ENCODE results near the gene SMPD4. TPM values are rescaled to one million over a fixed set of nuclear protein-coding genes. Genes with fewer than 3 reads are reported as not detected.
"Not testable (repeated sequence)": the region's sequence is repeated elsewhere in the genome, so short reads cannot be mapped to it uniquely, and the experiment has no call there.

SMPD4 gene
- polyA plus RNA-seq, 2 of the 4 experiments (the other 2 are of a cell fraction) = 43.3 to 53.3 TPM

GRCh38 chr2:130162968-130163367 lies 18.4 kb downstream of the SMPD4 start:
- no peak for ATAC-seq
- 97% methylated on average over 6 of the region's 9 CpGs for WGBS (ENCODE audit: missing lambda C conversion rate)
- no peak overlapping the region for H3K27ac ChIP-seq
- POLR2A ChIA-PET = no interaction called here
- no peaks in the 10 kb centered on the region for H3K9me3 ChIP-seq
- no peak for FAIRE-seq
- no peaks in the 10 kb centered on the region for H3K4me1 ChIP-seq
- no peak for TF ChIP-seq RARB (CRISPR knock-in tag; IDR thresholded peaks at IDR 0.05)
- H3K4me3 ChIP-seq = no peak overlapping the region
- CTCF ChIA-PET = interaction anchor here (0.6 kb wide), 1 partner anchor 170 kb away, joined by 3 read pairs; no protein-coding TSS in a partner anchor
- H3K4me2 ChIP-seq = no peak overlapping the region
- DNase-seq (ENCODE audit: low read depth in 1 of 2, low spot score in 1 of 2) = no peak

GRCh38 chr2:130162486-130162885 lies 18.9 kb downstream of the SMPD4 start:
- H3K4me1 ChIP-seq; ATAC-seq; H3K4me3 ChIP-seq; H3K27ac ChIP-seq; CTCF ChIA-PET; DNase-seq (ENCODE audit: low read depth in 1 of 2, low spot score in 1 of 2); POLR2A ChIA-PET; H3K4me2 ChIP-seq; FAIRE-seq; H3K9me3 ChIP-seq: not testable (repeated sequence)
- 92% methylated on average over 6 of the region's 7 CpGs for WGBS (ENCODE audit: missing lambda C conversion rate)

- CTCF ChIA-PET; POLR2A ChIA-PET; DNase-seq (ENCODE audit: low read depth in 1 of 2, low spot score in 1 of 2); H3K9me3 ChIP-seq; H3K4me2 ChIP-seq; H3K27ac ChIP-seq; FAIRE-seq; H3K4me3 ChIP-seq; H3K4me1 ChIP-seq: not testable (repeated sequence)
- WGBS (ENCODE audit: missing lambda C conversion rate) = 87% methylated on average over 23 of the region's 25 CpGs
- ATAC-seq = peak in 1 of 2 experiments; percentile 49; a peak in 3 of 6 replicates
Observed at GRCh38 chr2:130160838-130161705, 20.3 kb downstream of the SMPD4 start.

- CTCF ChIA-PET = no interaction called here
- TF ChIP-seq PHF8 (IDR thresholded peaks at IDR 0.05; ENCODE audit: borderline replicate concordance, low read depth) = no peak
- TF ChIP-seq MAZ (IDR thresholded peaks at IDR 0.05; ENCODE audit: borderline replicate concordance, low read depth, low read length) = no peak
- TF ChIP-seq POLR2A (IDR thresholded peaks at IDR 0.05; ENCODE audit: low read length) = no peak
- TF ChIP-seq MYC (IDR thresholded peaks at IDR 0.05; ENCODE audit: borderline replicate concordance, low read length) = no peak
- TF ChIP-seq RFX5 (IDR thresholded peaks at IDR 0.05) = no peak
- TF ChIP-seq KDM1A (IDR thresholded peaks at IDR 0.05; ENCODE audit: low read depth) = no peak
- TF ChIP-seq HEYL (CRISPR knock-in tag; IDR thresholded peaks at IDR 0.05) = no peak
- no peak for TF ChIP-seq ZSCAN20 (CRISPR knock-in tag; IDR thresholded peaks at IDR 0.05)
- no peak for TF ChIP-seq EHF (CRISPR knock-in tag; IDR thresholded peaks at IDR 0.05)
- Histone ChIP-seq H3K4me3 (no peak overlapping the region), H3K4me1 (no peaks in the 10 kb centered on the region), H3K4me2 (no peak overlapping the region), H3K27ac (no peak overlapping the region), H3K9me3 (no peaks in the 10 kb centered on the region)
- no peak for DNase-seq (ENCODE audit: low read depth in 1 of 2, low spot score in 1 of 2)
- no peak for FAIRE-seq
- POLR2A ChIA-PET = no interaction called here
- 97% methylated on average over 6 of the region's 6 CpGs for WGBS (ENCODE audit: missing lambda C conversion rate)
- no peak for ATAC-seq
Observed at GRCh38 chr2:130160131-130160530, 21.3 kb downstream of the SMPD4 start.

- FAIRE-seq, POLR2A ChIA-PET: not testable (repeated sequence)
Observed at GRCh38 chr2:130159376-130159775, 22.0 kb downstream of the SMPD4 start.

GRCh38 chr2:130158631-130159030 lies 22.8 kb downstream of the SMPD4 start:
- no peaks in the 10 kb centered on the region for H3K9me3 ChIP-seq
- POLR2A ChIA-PET = no interaction called here
- WGBS (ENCODE audit: missing lambda C conversion rate) = 81% methylated on average over 6 of the region's 9 CpGs
- H3K27ac ChIP-seq = no peak overlapping the region
- H3K4me1 ChIP-seq = no peaks in the 10 kb centered on the region
- H3K4me3 ChIP-seq = no peak overlapping the region
- no peak for ATAC-seq
- CTCF ChIA-PET = interaction anchor here (1.4 kb wide), 1 partner anchor 175 kb away, joined by 4 read pairs; no protein-coding TSS in a partner anchor
- DNase-seq (ENCODE audit: low read depth in 1 of 2, low spot score in 1 of 2) = no peak
- no peak for FAIRE-seq
- H3K4me2 ChIP-seq = no peak overlapping the region
- TF ChIP-seq NFE2L2 (conservative IDR thresholded peaks at IDR 0.05; ENCODE audit: low read length) (no peak), JUNB (IDR thresholded peaks at IDR 0.05) (no peak), ZNF302 (CRISPR knock-in tag; IDR thresholded peaks at IDR 0.05) (no peak), MAX (IDR thresholded peaks at IDR 0.05) (no peak), CTCF (IDR thresholded peaks at IDR 0.05) (no peak), NR3C1 (IDR thresholded peaks at IDR 0.05) (no peak), GATA3 (IDR thresholded peaks at IDR 0.05; ENCODE audit: borderline replicate concordance) (no peak), HOXA7 (CRISPR knock-in tag; IDR thresholded peaks at IDR 0.05) (no peak), TFCP2L1 (CRISPR knock-in tag; IDR thresholded peaks at IDR 0.05) (no peak)

More at GRCh38 chr2:130159376-130159775, 22.0 kb downstream of the SMPD4 start:
- H3K9me3 ChIP-seq; DNase-seq (ENCODE audit: low read depth in 1 of 2, low spot score in 1 of 2); CTCF ChIA-PET; H3K27ac ChIP-seq; H3K4me3 ChIP-seq; ATAC-seq; H3K4me2 ChIP-seq; H3K4me1 ChIP-seq: not testable (repeated sequence)
- 92% methylated on average over 4 of the region's 4 CpGs for WGBS (ENCODE audit: missing lambda C conversion rate)
